HG03521 (cell line): ENCODE data around the gene CEP126.
A peak's percentile ranks its signal among the peaks of the same experiment; 100 is the strongest.

ENCODE experiments used
- ATAC-seq: cut with Tn5 transposase; IDR thresholded peaks from one replicate; pipeline ENCODE4 v1.9.1; 2021; ENCODE audit warnings: mild to moderate bottlenecking, moderate library complexity; ENCODE audit not compliant: unreplicated experiment

CEP126 gene

GRCh38 chr11:102007567-102008437, 93.0 kb downstream of the CEP126 start:
- peak; percentile 69 for ATAC-seq

GRCh38 chr11:102010776-102011494, 96.1 kb downstream of the CEP126 start:
- no peak for ATAC-seq

GRCh38 chr11:102012946-102013345, 98.1 kb downstream of the CEP126 start:
- no peak for ATAC-seq

GRCh38 chr11:102014756-102015155, 99.9 kb downstream of the CEP126 start:
- ATAC-seq = no peak

GRCh38 chr11:102017026-102017425, 102.2 kb downstream of the CEP126 start:
- no peak for ATAC-seq

GRCh38 chr11:102026217-102026616, 111.4 kb downstream of the CEP126 start:
- ATAC-seq = no peak

GRCh38 chr11:102026959-102027358, 112.1 kb downstream of the CEP126 start:
- ATAC-seq = no peak

GRCh38 chr11:102036757-102037156, 121.9 kb downstream of the CEP126 start:
- ATAC-seq = no peak

GRCh38 chr11:102046841-102047240, 132.0 kb downstream of the CEP126 start:
- ATAC-seq = no peak

- peak; percentile 72 for ATAC-seq
Measured at GRCh38 chr11:102047305-102047924, 132.6 kb downstream of the CEP126 start, which contains the start of gene CFAP300. CFAP300 (plus strand) TSS chr11:102047437; CDS start chr11:102047471, 34 bp downstream.
